AG10803 (cell line): ENCODE data around the gene TBX4.
"Not testable (repeated sequence)": the region's sequence is repeated elsewhere in the genome, so short reads cannot be mapped to it uniquely, and the experiment has no call there.

ENCODE experiments used
- DNase-seq: peaks from one replicate; pipeline ENCODE4 v3.0.0; 2010; ENCODE audit warnings: low read depth
- H3K4me3 ChIP-seq: 2 replicates; pipeline ENCODE4 v1.5.1; 2011; ENCODE audit warnings: mild to moderate bottlenecking, low read length, control low read depth
- CTCF ChIP-seq: conservative IDR thresholded peaks from 2 replicates; pipeline ENCODE4 v1.5.1; 2011; ENCODE audit warnings: mild to moderate bottlenecking, low read length, control low read depth, inconsistent platforms

The TBX4 gene

GRCh38 chr17:61519754-61520440 is 67.7 kb downstream of the TBX4 start:
- TF ChIP-seq CTCF, result no peak
- DNase-seq, result no peak
- no peak overlapping the region for H3K4me3 ChIP-seq

- H3K4me3 ChIP-seq, result no peak overlapping the region
- no peak for DNase-seq
- no peak for TF ChIP-seq CTCF
Observed at GRCh38 chr17:61520897-61521296, 68.7 kb downstream of the TBX4 start.

GRCh38 chr17:61522088-61522487 is 69.9 kb downstream of the TBX4 start:
- TF ChIP-seq CTCF, result no peak
- H3K4me3 ChIP-seq, result no peak overlapping the region
- DNase-seq, result no peak

GRCh38 chr17:61524319-61524718 is 72.1 kb downstream of the TBX4 start:
- no peak overlapping the region for H3K4me3 ChIP-seq
- DNase-seq, result no peak
- TF ChIP-seq CTCF, result no peak

- DNase-seq, H3K4me3 ChIP-seq: not testable (repeated sequence)
Observed at GRCh38 chr17:61527441-61527840, 75.2 kb downstream of the TBX4 start.

- no peak overlapping the region for H3K4me3 ChIP-seq
- no peak for DNase-seq
- no peak for TF ChIP-seq CTCF
Observed at GRCh38 chr17:61528171-61528570, 75.9 kb downstream of the TBX4 start.

GRCh38 chr17:61531223-61531622 is 79.0 kb downstream of the TBX4 start:
- no peak for DNase-seq
- TF ChIP-seq CTCF, result no peak
- H3K4me3 ChIP-seq, result no peak overlapping the region

- H3K4me3 ChIP-seq, result no peak overlapping the region
- no peak for DNase-seq
- no peak for TF ChIP-seq CTCF
Observed at GRCh38 chr17:61532826-61533225, 80.6 kb downstream of the TBX4 start.
